Measurements from ENCODE around the gene FXR2. TPM values are rescaled to one million over a fixed set of nuclear protein-coding genes. Genes with fewer than 3 reads are reported as not detected.

FXR2 gene
- total RNA-seq, 1 experiment from 2014 or later, result 20.3 TPM

DNA sequence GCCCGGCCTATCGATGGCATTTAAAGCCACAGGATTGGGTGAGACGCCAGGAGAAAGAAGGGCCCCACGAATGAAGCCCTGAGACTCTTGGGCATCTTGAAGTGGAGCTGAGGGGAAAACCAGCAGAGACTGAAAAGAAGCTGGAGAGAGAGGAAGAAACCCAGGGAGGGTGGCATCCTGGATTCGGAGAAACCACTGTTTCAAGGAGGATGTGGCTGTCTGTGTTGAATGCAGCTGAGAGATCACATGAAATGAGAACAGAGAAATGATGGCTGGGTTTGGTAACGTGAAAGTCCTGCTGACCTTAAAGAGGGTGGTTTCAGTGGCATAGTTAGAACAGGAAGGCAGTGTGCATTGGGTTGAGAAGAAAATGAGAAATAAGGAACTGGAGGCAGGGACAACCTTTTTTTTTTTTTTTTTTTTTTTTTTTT, 62.1 kb downstream of the FXR2 start:
- DNase-seq (ENCODE audit: low read depth), result no peak

GRCh38 chr17:7551396-7551795, 63.3 kb downstream of the FXR2 start:
- DNase-seq (ENCODE audit: low read depth), result no peak

GRCh38 chr17:7550344-7550743, 64.4 kb downstream of the FXR2 start:
- no peak for DNase-seq (ENCODE audit: low read depth)

DNA sequence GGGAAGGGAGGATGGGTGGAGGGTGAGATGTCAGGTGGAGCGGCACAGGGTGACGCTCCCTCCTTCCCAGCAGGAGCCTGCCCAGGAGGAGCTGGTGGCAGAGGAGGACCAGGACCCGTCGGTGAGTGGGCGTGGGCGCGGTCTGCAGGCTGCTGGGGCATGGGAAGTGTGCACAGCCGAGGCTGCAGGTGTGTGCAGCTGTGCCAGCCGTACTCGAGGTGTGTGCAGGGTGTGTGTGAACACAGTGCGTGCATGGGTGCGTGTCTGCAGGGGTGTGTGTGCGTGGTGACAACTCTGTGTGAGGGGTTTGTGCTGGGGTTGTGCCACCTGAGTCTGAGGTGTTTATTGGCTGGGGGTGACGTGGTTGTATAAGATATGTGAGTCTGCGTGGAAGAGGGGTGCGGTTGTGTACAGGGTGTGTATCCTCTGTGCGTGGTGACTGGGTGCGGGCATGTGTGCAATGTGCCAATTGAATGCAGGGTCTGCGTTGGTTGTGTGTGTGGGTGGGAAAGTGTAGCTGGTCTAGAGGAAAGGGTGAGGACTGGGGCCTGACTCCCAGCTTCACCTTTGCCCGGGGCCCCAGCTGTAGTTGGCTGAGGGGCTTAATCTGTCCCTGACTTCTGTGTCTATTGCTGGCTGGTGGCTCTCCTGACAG, 65.2 kb downstream of the FXR2 start:
- DNase-seq (ENCODE audit: low read depth), result no peak

DNA sequence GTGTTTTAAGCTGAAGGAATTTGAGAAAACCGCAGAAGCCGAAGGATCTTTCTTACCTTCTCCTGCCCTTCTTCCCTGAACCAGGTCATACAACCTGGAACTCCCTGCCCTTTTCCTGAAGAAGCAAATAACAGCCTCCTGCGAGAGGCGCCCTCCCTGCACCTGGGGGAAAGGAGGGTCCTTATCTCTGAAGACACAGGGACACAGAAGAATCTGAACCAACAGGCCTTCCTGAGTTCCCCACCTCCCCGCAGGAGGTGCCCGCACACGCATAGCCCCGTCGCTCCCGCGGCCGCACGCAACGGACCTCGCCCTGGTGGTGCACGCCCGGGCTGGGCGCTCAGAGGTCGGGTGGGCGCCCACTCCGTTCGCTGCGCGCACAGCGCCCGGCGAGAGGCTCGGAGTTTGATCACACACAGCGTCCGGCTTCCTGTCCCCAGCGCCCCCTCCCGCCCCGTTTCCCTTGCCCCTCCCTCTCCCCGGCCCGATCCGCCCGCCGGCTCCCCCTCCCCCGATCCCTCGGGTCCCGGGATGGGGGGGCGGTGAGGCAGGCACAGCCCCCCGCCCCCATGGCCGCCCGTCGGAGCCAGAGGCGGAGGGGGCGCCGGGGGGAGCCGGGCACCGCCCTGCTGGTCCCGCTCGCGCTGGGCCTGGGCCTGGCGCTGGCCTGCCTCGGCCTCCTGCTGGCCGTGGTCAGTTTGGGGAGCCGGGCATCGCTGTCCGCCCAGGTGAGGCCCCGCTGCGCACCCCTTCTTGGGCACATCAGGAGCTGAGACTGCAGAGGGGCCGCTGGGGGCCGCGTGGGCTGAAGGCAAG, 65.9 kb downstream of the FXR2 start, which contains the start of gene TNFSF12:
TNFSF12 (plus strand) TSS at position 474 of the 816 bp plus-strand sequence; CDS start at position 570, 96 bp downstream.
- peak; percentile 36 for DNase-seq (ENCODE audit: low read depth)

- no peak for DNase-seq (ENCODE audit: low read depth)
Measured at GRCh38 chr17:7544911-7545310, 69.8 kb downstream of the FXR2 start.

Other genes with a start within 250 kb of the FXR2 start
- 0.60 and 0.78 TPM in 2 replicates for gene TNK1, start 233.8 kb downstream of the FXR2 start, total RNA-seq (2014; rRNA removed; shearing (Covaris generic))
- 20.8 and 23.2 TPM in 2 replicates for gene PLSCR3, start 220.4 kb downstream of the FXR2 start, total RNA-seq (2014; rRNA removed; shearing (Covaris generic))
- 177 and 229 TPM in 2 replicates for gene TMEM256, start 210.8 kb downstream of the FXR2 start, total RNA-seq (2014; rRNA removed; shearing (Covaris generic))
- 3.7 and 4.2 TPM in 2 replicates for gene NLGN2, start 207.1 kb downstream of the FXR2 start, total RNA-seq (2014; rRNA removed; shearing (Covaris generic))
- gene SPEM1, start 194.6 kb downstream of the FXR2 start, total RNA-seq (2014; rRNA removed; shearing (Covaris generic)), result 0.10 TPM in 1 of 2 replicates, not detected in the other
- gene SPEM2, start 189.3 kb downstream of the FXR2 start, total RNA-seq (2014; rRNA removed; shearing (Covaris generic)), result not detected in 2 replicates
- not detected in 2 replicates for gene SPEM3, start 186.0 kb downstream of the FXR2 start, total RNA-seq (2014; rRNA removed; shearing (Covaris generic))
- 2.9 and 5.5 TPM in 2 replicates for gene TMEM102, start 179.5 kb downstream of the FXR2 start, total RNA-seq (2014; rRNA removed; shearing (Covaris generic))
- 2.0 and 4.1 TPM in 2 replicates for gene FGF11, start 175.4 kb downstream of the FXR2 start, total RNA-seq (2014; rRNA removed; shearing (Covaris generic))
- 10.4 and 11.9 TPM in 2 replicates for gene CHRNB1, start 169.8 kb downstream of the FXR2 start, total RNA-seq (2014; rRNA removed; shearing (Covaris generic))
- gene ZBTB4, start 135.3 kb downstream of the FXR2 start, total RNA-seq (2014; rRNA removed; shearing (Covaris generic)), result 14.3 and 14.8 TPM in 2 replicates
- not detected in 2 replicates for gene SLC35G6, start 133.5 kb downstream of the FXR2 start, total RNA-seq (2014; rRNA removed; shearing (Covaris generic))
- 15.4 and 22.3 TPM in 2 replicates for gene POLR2A, start 130.5 kb downstream of the FXR2 start, total RNA-seq (2014; rRNA removed; shearing (Covaris generic))
- 8.8 and 9.2 TPM in 2 replicates for gene TNFSF12, start 65.8 kb downstream of the FXR2 start, total RNA-seq (2014; rRNA removed; shearing (Covaris generic))
- 0.10 and 0.60 TPM in 2 replicates for gene TNFSF13, start 56.1 kb downstream of the FXR2 start, total RNA-seq (2014; rRNA removed; shearing (Covaris generic))
- 53.5 and 59.0 TPM in 2 replicates for gene SENP3, start 53.0 kb downstream of the FXR2 start, total RNA-seq (2014; rRNA removed; shearing (Covaris generic))
- 35.3 and 44.1 TPM in 2 replicates for gene CD68, start 35.3 kb downstream of the FXR2 start, total RNA-seq (2014; rRNA removed; shearing (Covaris generic))
- gene MPDU1, start 31.0 kb downstream of the FXR2 start, total RNA-seq (2014; rRNA removed; shearing (Covaris generic)), result 166 and 211 TPM in 2 replicates
- gene SOX15, start 24.8 kb downstream of the FXR2 start, total RNA-seq (2014; rRNA removed; shearing (Covaris generic)), result not detected in 2 replicates
- 17.4 and 31.2 TPM in 2 replicates for gene SAT2, start 12.9 kb upstream of the FXR2 start, total RNA-seq (2014; rRNA removed; shearing (Covaris generic))
- not detected in 2 replicates for gene SHBG, start 15.2 kb upstream of the FXR2 start, total RNA-seq (2014; rRNA removed; shearing (Covaris generic))
- gene ATP1B2, start 36.0 kb upstream of the FXR2 start, total RNA-seq (2014; rRNA removed; shearing (Covaris generic)), result not detected in 2 replicates
- gene TP53, start 72.6 kb upstream of the FXR2 start, total RNA-seq (2014; rRNA removed; shearing (Covaris generic)), result 2.5 and 4.1 TPM in 2 replicates
- gene WRAP53, start 73.6 kb upstream of the FXR2 start, total RNA-seq (2014; rRNA removed; shearing (Covaris generic)), result 22.5 and 25.7 TPM in 2 replicates
- gene EFNB3, start 90.3 kb upstream of the FXR2 start, total RNA-seq (2014; rRNA removed; shearing (Covaris generic)), result 0.84 and 1.3 TPM in 2 replicates
- 1.8 and 3.2 TPM in 2 replicates for gene DNAH2, start 102.8 kb upstream of the FXR2 start, total RNA-seq (2014; rRNA removed; shearing (Covaris generic))
- gene KDM6B, start 219.3 kb upstream of the FXR2 start, total RNA-seq (2014; rRNA removed; shearing (Covaris generic)), result 0.20 and 0.48 TPM in 2 replicates
- gene TMEM88, start 240.2 kb upstream of the FXR2 start, total RNA-seq (2014; rRNA removed; shearing (Covaris generic)), result not detected in 2 replicates
- 94.4 and 110 TPM in 2 replicates for gene NAA38, start 242.7 kb upstream of the FXR2 start, total RNA-seq (2014; rRNA removed; shearing (Covaris generic))
- 5.7 and 6.1 TPM in 2 replicates for gene CYB5D1, start 243.1 kb upstream of the FXR2 start, total RNA-seq (2014; rRNA removed; shearing (Covaris generic))